HG02759 (cell line): ENCODE results near the gene DCUN1D1.

Source experiments
- ATAC-seq: cut with Tn5 transposase; IDR thresholded peaks from one replicate; pipeline ENCODE4 v1.9.1; 2021; ENCODE audit warnings: mild to moderate bottlenecking, moderate library complexity; ENCODE audit not compliant: unreplicated experiment

The DCUN1D1 gene

DNA sequence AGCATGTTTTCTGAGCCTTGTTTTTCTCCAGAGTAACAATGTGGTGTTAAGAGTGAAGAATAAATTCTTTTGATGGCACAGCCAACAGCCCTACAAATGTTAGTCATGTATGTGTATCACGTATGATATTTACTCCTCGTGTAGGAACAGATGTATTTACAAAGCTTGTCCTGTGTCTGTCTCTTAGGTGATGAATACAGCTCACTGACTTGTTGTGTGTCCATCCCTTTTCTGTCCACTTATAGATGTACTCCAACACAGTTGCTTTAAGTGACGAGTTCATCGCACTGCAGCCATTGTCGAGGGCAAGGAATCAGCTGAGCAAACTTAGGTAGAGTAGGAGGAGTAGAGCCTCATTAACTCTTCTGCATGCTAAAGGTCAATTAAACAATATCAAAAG lies 78.1 kb downstream of the DCUN1D1 start:
- no peak for ATAC-seq

DNA sequence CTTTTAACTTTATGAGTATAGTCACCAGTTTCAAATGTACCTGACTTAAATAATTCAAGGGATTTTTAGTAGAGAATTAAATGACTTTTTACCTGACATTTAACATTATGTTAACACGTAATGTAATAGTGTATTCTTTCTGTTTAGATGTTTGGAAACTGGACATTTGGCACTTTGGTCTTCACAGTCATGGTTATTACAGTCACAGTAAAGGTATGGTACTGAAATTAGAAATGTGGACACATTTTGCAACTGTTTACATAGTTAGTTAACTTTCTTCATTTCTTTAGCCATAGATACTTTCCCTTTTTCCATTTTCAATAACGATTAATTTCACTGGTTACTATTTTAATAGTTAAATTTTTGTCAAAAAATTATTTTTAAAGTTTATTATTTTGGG lies 83.8 kb downstream of the DCUN1D1 start:
- ATAC-seq = no peak

DNA sequence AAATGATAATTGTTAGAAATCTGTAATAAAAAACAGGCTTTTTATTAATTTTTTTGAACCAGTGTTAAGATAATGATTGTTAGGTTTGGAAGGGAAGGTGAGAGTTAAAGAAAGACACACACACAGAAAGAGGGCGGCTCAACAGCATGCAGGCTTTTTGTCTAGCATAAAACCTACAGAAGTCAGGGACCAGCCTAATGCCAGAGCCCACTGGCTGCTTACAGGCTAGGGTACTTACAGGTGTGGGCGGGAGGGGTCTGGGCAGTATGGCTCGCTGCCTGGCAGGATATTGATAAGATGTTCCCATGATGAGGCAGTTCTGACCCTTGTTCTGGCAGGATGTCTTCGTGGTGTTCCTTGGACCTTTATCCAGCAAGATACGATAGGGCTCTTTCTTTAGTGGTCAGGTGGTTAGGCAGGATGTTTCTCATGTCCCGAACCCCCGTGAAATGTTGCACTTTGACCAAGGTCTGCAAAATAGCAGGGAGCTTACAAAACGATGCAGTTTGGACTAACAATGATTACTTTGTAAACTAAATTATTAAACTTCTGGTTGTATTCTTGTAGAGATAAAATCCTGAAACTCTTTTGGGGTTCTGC lies 84.7 kb downstream of the DCUN1D1 start:
- ATAC-seq = no peak

DNA sequence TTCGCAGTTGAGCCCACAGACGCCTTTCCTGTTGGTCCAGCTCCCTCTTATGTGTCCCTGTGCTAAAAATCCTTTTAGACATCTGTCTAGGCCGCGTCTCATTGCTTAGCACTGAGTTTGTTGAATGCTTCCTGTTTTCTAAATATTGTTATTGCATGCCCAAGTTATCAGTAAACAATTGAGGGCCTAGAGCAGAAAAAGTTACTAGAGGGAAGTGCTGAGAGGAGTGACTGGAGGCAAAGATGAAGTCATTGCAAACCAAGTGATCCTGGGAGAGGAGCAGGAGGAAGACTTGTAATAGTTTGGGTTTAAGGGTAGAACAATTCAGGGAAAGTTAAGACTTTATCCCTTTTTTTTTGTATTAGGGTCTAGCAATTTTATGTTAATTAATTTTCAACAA lies 88.1 kb downstream of the DCUN1D1 start:
- ATAC-seq = no peak

DNA sequence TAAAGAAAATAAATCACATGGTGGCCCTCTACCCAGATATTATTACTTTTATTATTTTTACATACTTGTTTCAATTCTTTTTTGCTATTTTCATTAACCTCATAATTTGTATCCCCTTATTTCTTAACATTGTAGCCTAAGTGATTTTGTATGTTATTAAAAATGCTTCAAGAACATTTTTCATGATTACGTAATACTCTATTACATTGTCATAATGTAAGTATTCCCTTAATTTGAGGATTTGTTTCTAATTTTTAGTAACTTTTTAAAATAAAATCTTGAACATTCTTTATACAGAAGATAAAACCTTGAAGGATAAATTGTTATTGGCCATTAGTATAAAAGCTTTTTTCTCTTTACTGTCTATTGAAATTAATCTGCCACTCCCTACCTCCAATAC lies 89.0 kb downstream of the DCUN1D1 start:
- ATAC-seq = no peak

DNA sequence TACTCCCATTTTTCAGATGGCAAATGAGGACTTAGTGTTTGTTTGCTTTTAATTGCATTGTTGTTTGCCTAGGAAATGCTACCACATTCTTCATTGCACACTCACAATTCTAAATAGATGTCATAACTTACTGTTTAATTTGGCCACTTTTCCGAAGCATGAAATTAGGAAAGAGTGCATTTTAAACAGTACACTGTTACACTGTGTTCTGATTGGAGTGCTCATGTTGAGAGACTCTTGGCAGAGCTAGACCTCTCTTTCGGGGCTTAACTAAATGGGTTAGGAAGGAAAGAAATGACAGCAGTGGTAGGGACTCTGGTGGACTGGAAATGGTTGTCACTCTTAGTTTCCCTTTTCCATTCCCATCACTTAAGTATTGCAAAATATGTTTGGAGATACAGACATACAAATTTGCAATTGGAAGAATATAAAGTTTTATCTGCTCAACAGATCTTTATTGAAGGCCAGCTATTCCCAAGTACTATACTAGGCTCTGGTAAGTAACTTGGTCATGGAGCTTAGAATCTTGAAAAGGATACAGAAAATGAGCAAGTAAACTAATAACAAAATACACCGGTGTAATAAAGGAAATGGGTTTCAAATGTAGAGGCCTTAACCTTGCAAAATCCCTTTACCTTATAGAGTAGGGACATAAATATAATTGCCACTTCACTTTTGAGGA lies 90.2 kb downstream of the DCUN1D1 start:
- no peak for ATAC-seq
